Mammary epithelial cell (primary cell): ENCODE results near the gene C1QTNF1.

Experiments used
- EZH2 ChIP-seq: IDR thresholded peaks from 2 replicates; pipeline ENCODE4 v1.6.1; 2012; ENCODE audit warnings: low read length, inconsistent platforms, borderline replicate concordance
- TF ChIP-seq, protein P1 (sequence below), 2 donors: IDR thresholded peaks in 1 of 2; conservative IDR thresholded peaks in 1 of 2; 2 replicates each; pipeline ENCODE4 v1.5.1; 2011 to 2012; ENCODE audit warnings: inconsistent platforms in 2 of 2, low read length in 2 of 2, mild to moderate bottlenecking in 2 of 2, control low read depth in 1 of 2, low read depth in 1 of 2; ENCODE audit not compliant: insufficient read depth in 1 of 2; ENCODE audit errors: extremely low read depth in 1 of 2

DNA sequence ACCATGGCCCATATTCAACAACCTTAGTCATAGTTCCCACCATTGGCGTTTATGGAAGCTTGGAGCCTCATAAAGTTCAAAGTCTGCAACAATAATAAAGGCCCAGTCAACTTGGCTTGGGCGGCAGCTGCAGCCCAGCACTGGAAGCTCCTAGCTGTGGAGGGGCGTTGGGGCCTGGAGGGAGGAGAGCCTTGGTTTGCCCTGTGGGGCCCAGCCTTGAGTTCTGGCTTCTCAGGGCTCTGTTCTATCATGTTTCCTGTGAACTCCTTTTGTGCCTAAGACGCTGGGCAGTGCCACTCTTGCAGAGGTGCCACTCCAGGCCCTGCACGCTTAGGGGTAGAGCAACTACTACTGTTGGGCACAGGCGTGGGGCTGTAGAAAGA lies 49.7 kb downstream of the C1QTNF1 start:
- no peak for TF ChIP-seq EZH2
- TF ChIP-seq, protein P1, sequence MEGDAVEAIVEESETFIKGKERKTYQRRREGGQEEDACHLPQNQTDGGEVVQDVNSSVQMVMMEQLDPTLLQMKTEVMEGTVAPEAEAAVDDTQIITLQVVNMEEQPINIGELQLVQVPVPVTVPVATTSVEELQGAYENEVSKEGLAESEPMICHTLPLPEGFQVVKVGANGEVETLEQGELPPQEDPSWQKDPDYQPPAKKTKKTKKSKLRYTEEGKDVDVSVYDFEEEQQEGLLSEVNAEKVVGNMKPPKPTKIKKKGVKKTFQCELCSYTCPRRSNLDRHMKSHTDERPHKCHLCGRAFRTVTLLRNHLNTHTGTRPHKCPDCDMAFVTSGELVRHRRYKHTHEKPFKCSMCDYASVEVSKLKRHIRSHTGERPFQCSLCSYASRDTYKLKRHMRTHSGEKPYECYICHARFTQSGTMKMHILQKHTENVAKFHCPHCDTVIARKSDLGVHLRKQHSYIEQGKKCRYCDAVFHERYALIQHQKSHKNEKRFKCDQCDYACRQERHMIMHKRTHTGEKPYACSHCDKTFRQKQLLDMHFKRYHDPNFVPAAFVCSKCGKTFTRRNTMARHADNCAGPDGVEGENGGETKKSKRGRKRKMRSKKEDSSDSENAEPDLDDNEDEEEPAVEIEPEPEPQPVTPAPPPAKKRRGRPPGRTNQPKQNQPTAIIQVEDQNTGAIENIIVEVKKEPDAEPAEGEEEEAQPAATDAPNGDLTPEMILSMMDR (conservative IDR thresholded peaks at IDR 0.05 in 1 of 2, IDR thresholded peaks at IDR 0.05 in 1 of 2; ENCODE audit: extremely low read depth in 1 of 2, insufficient read depth in 1 of 2, low read depth in 1 of 2, low read length in 2 of 2), result no peak
